Limb (tissue), 2 donors: ENCODE data around the gene FRMD4B.
A peak's percentile ranks its signal among the peaks of the same experiment; 100 is the strongest.
"Not testable (repeated sequence)": the region's sequence is repeated elsewhere in the genome, so short reads cannot be mapped to it uniquely, and the experiment has no call there.

Experiments used
- DNase-seq, 2 donors: peaks; one replicate each; pipeline ENCODE4 v3.0.0-alpha.2; 2016; ENCODE audit errors: extremely low spot score in 2 of 2

Gene FRMD4B

DNA sequence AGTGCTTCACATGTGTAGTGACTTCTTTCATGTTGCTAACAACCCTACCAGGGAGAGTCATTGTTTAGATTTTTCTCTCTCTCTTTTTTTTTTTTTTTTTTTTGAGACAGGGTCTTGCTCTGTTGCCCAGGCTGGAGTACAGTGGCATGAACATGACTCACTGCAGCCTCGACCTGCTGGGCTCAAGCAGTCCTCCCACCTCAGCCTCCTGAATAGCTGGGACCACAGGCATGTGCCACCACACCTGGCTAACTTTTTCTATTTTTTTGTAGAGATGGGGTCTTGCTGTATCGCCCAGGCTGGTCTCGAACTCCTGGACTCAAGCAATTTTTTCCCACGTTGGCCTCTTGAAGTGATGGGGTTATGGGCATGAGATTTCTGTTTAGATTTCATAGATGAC lies 63.4 kb downstream of the FRMD4B start:
- not testable (repeated sequence) for DNase-seq

DNA sequence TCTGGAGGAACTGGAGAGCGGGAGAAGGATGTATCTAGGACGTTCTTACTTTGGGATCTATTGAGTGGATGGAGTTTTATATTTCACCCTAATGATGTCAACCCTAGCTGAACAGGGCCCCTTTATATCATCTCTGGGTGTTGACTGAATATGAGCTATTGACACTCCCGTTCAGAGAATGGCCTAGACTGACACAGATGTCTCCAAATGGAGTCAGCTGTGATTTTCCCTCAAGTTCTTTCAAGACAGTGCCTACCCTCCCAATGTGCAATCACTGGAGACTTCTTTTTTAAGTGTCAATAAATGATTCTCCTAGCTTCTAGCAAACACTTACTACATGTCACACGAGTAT lies 63.8 kb downstream of the FRMD4B start:
- DNase-seq = no peak

DNA sequence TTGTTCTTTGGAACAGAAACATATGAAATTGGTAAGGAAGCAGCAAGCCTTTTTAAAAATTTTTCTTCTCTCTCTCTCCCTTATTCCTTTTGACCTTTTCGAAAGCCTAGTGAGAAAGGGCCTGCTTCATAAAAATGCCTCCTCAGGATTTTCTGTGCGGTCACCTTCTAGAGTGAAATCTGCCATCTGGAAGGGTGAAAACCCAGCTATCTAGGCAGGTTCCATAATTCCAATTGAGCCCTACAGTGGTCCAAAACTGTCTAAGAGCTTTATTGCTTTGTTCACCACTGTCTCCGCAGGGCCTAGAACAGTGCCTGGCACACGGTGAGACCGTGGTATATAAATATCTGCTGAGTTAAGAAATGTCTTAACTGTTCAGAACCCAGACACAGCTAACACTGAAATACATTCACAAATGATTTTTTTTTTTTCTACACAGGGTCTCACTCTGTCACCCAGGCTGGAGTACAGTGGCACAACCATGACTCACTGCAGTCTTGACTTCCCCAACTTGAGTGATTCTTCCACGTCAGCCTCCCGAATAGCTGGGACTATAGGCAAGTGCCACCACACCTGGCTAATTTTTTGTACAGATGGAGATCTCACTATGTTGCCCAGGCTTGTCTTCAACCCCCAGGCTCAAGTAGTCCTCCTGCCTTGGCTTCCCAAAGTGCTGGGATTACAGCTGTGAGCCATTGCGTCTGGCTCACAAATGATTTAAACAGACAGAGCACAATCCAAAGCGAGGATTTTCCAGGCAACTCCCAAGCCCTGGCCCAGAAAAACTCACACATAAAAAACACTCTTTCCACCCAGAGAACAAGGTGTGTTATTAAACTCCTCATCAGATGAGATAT lies 64.4 kb downstream of the FRMD4B start:
- DNase-seq = no peak

DNA sequence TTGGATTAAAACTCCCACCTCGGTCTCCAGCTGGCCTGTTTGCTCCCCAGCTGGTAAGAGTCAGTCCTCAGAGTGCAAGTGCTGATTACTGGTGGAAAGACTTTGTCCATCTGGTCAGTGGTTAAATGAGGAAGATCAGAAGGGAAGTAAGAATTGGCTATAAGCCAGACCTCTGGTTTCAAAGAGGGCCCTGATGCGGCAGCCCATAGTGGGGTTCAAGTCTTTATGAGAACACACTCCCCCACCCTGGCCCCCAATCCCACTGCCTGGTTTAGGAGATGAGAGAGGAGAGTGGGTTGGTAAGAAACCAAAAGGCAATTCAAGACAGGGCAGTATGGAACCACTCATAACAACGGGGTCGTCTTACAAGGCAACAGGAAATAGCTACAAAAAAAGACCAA lies 65.0 kb downstream of the FRMD4B start:
- no peak for DNase-seq

DNA sequence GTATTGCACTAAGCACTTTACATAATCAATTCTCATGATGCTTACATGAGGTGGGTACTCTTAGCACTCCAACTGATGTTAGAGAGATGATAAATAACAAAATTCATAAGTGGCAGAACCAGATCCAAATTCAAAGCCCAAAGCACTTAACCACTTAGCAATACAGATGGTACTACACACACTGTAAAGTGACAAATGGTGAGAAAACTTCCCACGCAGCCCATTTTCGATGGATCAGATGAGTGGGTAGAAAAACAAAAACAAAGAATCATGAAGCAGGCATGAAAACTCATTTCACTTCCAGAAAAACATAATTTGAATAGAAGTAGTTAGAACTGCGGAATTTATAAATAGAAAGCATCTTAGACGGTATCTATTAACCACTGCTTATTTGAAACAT lies 66.2 kb downstream of the FRMD4B start:
- no peak for DNase-seq

DNA sequence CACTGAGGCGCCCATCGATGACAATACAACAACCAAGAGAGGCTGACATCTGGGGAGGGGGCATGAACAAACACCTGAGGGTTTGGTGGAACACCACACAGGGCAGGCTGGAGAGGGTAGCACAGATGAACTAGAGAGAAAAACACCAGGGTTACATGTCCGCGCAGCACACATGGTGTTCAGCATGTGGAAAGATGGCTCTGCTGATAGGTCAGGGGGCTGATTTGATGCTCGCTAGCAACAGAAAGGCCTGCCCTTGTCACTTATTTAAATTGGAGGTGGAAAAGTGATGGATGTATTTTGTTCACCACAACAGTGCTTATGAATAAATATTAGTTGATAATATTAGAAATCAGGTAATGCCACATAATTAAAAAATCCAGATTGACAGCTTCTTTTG lies 67.5 kb downstream of the FRMD4B start:
- no peak for DNase-seq

DNA sequence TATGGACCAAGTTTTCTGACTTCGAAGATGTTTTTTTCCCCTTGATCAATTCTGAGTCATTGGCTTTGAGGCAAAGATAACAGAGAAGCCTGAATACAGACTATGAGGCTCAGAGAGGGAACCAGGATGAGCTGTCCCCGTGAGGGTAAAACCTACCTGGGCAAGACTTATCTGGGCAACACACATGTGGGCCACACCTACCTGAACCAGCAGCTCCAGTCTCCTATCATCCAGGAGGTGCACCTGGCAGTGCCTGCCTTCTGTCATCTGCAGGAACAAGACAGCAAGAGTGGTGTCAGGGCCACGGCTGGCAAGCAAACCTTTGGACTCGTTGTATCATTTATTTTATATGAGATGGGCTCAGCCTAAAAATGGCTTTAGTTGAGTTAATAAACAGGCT lies 72.6 kb downstream of the FRMD4B start:
- DNase-seq = no peak

DNA sequence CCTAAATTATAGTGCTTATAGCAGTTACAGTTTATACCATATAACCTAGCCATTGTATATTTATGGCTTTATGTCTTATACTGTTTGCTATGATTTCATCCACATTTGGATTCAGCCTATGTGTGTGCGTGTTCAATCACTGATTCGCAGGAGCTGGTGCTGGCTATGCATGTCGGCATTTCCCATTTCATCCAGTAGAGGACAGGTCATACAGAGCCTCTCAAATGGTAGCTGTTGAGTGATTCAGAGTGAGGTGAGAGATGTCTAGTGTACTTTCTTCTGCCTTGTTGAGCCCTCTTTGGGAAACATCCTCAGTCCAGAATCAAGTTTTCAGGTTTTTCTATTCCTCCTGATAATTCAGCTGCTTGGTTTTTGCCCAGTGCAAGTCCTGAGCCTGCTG lies 76.1 kb downstream of the FRMD4B start:
- no peak for DNase-seq

DNA sequence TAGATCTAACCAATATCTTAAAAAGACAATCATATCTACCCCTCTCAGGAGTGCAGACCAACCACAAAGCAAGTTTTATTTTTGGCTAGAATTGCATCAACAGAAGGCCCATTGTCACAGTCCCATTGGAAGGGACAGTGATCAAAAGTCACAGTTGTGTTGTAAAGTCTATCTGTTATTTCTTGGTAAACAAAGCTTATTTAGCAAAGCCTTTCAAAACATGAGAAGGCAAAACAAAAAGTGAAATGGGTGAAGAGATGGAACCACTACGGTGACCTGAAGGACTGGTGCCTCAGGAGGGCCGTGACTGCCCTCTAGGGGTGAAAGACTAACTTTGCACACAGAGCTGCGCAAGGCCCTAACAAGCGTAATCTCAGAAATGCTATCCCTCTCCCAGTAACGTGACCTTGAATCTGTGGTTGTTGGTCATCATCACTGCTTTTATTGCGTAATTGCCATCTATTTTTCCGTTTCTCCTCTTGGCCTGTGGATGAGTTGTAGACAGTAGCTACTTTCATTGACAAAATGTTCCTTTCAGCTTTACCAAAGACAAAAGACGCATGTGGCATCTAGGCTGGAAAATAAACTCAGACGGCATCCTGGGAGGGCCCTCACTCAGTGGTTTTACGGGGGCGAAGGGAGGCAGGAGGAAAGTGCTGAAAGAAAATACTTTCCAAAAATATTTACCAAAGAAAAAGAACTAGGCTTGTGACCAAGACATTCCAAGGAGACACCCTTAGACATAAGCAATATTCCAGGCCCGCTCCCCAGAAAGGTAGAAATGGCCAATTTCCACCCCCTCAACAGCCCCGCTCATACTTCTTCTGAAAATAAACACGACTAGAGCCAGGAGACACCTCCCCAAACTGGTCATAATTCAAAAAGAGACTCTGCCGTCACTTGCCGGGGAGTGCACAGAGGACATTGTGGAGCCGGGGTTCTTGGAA lies 79.4 kb downstream of the FRMD4B start:
- peak; percentile 68 to 83 for DNase-seq

DNA sequence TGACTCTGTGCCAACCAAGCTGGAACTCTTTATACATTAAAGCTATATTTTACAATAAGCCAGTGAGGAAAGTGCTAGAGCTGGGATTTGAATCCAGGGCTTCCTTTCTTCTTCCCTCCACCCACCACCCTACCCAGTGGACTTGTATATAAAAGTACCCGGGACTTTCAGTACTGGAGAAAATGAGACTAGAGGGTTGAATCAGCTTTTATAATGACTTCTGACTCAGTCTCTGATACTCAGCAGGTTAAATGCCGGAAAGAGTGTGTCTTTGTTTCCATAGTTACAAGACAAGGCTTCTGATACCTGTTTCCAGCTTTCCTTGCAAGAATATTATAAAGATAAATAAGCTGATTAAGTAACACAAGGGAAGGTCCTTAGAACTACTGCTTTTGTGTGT lies 80.9 kb downstream of the FRMD4B start:
- no peak for DNase-seq

DNA sequence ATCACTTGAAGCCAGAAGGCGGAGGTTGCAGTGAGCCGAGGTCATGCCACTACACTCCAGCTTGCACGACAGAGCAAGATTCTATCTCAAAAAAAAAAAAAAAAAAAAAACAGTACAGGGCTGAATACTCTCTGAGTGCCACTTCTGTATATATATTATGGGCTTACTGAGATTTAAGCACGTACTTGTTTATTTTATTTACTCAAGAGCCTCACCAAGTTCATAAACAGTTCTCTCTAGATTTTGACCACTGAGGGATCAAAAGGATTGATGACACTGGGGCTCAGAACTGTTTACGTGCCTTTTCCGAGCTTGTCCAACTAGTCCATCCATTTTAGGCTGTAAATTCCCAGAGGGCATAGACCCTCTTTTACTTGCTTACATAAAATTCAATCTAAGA lies 81.5 kb downstream of the FRMD4B start:
- DNase-seq = no peak

DNA sequence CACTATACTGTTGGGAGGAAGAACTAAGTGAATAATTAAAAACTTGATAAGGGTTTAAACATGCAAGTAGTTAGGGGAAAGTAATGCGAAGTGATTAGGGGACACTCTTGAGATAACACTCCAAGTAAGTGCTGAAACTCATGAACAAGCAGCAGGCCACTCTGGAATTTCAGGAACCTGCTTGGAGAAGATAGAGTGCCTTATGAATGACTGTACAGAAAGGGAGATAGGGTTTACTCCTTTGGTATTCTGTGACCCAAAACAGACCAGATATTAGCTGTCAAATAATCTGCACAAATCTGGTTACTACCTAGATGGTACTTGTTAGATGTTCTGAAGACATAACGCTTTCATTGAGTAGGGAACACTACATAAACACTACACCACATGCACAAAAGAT lies 85.6 kb downstream of the FRMD4B start:
- no peak for DNase-seq

DNA sequence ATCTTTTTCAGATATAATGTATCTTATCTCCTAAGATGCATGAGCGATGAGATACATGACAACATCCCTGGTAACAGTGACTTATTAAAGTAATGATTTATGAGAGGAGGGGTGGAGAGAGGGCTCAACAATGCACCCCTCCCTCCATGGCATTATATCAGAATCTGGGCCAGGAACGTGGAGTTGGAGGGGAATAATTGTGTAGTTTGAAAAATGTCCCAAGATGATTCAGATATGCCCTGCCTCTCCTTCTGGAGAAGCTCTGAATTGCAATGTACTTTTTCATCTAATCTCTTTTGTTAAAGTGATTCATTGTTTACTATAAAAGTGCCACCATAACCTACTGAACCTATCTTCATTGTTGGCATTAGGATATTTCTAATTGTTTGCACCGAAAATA lies 86.5 kb downstream of the FRMD4B start:
- no peak for DNase-seq

DNA sequence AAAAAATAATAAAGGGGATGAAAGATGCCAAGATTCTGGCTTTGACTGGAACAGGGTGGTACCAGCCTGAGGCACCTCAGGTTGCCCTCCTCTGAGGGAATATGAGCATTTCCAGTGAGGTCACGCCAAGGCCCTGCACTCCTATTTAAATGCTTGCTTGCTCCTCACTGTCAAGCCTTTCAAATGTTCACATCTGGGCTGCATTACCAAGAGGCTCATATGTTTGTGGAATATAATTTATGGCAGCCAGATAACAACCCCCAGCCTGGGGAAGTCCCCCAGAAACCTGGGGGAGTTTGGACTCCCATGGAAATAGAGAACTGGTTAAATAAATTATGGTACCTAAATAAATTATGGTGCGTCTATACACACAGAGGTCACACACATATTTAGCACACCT lies 88.4 kb downstream of the FRMD4B start:
- DNase-seq = no peak

DNA sequence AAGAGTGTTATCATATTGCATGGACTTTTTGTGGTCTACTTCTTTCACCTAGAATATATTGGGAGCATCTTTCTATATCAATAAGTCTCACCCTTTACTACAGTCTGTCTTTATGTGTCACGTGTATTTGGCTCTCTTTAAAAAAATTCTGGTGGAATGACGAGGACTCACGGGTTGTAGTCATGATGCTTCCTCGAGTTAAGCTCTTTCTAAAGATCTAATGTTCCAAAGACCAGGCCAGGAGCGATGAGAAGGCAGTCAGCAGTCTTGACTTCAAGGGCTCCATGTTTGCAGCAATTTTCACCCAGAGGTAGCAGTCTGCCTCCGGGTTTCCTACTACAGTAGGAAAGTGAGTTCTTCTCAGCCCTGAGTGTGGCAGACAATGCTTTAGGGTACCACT lies 88.9 kb downstream of the FRMD4B start:
- DNase-seq = no peak

DNA sequence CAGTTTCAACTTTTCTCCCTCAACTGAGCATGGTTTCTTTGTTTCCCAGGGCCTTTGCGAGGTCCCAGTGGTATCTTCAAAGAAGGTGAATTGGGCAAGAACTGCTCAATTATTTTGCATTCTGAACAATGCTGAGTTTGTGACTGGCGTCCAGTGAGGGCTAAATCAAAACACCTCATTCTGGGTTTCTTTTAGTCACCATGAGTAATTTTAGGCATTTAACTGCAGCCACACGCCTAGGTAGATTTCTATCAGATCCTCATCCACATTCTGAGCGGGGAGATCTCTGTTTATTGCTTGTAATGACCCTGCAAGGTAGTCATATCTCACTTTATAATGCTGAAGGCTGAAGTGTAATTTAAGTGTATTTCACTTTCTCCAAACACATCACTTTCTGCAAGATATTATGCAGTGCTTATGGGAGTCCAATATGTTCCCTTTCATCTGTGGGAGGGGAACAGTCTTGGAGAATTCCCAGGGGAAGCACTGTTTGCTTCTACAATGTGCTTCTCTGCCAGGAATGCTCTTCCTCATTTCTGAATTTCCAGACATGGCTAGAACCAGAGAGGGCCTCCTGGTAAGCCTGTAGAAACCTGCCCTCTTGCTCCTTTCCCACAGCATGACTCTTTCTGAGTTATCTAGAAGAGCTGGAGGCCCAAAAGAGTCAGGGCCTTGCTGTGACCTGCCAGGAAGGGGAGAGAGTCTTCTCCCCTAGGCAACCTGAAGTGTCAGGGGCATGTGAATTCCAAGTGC lies 91.7 kb downstream of the FRMD4B start:
- DNase-seq = no peak

DNA sequence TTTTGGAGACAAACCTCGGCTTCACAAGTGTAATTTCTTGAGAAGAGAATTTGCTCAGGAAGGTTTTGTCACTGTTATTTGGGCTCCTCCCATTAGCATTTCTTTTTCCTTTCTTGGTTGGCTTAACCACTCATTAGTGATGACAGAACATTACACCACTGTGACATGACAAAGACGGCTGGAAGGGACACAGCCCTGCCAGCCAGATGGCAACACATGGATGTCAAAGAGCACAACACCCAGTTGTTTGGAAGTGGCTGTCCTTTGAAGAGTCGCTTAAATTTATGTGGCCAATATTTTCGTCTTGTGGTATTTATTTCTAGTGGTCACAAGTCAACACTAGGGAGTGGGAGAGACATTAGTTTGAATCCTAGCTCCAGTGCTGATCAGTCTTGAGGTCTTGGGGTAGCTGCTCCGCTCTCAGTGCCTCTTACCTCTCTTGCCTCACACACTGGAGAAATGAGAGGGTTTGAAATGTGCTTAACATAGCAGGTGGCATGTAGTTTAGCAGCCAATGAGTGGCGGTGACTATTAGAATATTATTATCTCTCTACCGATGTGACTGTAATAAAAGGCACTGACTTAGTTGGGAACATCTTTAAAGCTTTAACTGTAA lies 92.8 kb downstream of the FRMD4B start:
- DNase-seq = no peak

DNA sequence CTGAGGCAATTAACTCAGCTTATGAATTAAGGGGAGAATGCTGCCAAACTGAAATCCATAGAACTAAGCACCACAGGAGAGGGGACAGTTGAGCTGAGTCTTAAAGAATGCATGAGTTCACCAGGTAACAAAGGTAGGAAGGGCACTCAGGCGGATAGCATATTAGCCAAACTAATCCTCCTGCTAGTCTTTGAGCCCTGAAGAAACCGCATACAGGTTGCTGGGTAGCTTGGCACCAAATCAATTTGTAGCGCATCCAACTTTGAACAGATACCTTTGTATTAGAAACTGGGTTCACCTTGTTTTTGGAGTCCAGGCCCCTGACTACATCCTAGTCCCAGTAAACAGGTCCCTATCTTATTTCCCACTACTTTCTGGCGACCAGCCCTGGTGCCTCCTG lies 93.7 kb downstream of the FRMD4B start:
- no peak for DNase-seq

DNA sequence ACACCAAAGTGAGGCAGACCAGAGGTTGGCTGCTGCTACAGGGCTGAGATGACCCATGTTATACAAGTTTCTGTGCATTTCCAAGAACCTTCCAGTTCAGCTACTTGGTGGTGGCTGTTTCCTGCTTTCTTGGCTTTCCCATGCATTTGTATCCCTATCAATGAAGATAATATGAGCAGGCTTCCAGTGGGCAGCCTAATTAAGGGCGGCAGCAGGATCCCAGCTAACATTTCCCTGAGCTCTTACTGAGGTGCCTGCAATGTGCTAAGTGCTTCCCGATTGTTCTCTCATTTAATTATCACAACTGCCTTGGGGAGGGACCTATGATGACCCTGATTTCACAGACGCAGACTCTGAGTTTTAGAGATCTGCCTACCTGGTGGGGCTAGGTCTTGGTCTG lies 95.5 kb downstream of the FRMD4B start:
- DNase-seq = no peak

DNA sequence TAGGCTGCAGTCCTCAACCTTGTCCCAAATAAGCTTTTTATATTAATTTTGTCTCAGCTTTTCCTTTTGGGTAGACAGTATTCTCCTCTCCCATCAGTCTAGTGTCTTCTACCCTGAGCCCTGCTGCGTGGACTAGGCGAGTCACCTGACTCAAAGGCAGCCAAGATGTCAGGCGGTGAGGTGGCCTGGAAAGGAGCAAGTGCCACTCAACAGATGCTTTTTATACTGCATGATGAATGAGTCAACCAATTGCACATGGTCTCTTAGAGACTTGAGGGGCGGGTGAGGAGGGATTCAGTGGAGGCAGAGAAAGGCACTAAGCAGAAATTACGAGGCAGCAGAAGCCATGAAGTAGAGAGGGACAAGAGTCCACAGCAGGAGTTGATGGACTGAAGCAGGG lies 95.9 kb downstream of the FRMD4B start:
- no peak for DNase-seq

DNA sequence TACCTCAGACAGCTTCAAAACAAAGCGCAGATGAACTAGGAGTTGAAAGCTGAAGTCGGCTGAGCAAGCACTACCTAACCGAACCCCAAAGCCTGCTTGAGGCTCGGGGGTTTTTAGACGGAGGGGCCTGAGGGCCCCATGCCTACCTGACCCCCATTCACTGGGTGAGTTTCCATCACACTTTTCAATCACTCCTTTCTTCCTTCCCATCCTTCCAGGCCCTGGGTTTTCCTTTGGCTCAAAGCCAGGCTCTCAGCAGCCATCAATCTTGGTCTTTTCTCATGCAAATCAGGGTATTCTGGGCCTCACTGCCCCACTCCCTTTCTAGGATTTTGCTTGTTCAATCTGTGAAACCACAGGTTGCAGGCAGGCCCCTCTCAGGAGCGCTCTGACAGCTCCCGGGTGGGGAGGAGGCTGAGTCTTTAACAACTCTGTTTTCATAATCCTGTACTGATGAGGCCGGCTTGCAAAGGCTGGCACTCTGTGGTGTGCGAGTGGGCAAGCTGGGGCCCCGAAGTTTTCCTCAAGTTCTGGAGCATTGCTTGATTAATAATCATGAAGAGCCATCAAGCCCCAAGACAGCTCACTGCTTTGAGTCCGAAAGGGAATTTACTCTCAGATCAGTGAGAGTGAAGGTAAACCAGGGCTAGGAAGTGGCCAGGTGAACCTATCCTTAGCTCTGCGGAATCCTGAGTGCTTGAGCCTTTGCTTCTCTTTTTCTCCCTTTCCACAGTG lies 97.6 kb downstream of the FRMD4B start:
- DNase-seq = peak in 1 of 2 donors; percentile 64
